ENCODE results near the gene GAS1.
A peak's percentile ranks its signal among the peaks of the same experiment; 100 is the strongest.

GAS1 gene

GRCh38 chr9:86945728-86946200 lies 1.5 kb downstream of the GAS1 start:
- DNase-seq, result no peak
- Histone ChIP-seq H3K9me3 (ENCODE audit: control insufficient read depth, low read length) (no peaks in the 10 kb centered on the region), H3K27me3 (replicated peaks; ENCODE audit: control insufficient read depth, insufficient read depth, low read length, poor library complexity, severe bottlenecking) (peaks cover 19% of the 10 kb centered on the region), H3K36me3 (ENCODE audit: control insufficient read depth, insufficient read depth, low read length) (no peaks in the 10 kb centered on the region), H3K4me3 (ENCODE audit: insufficient read depth, low read depth, low read length, poor library complexity, severe bottlenecking) (peak overlapping the region; percentile 59), H3K27ac (ENCODE audit: insufficient read depth, low read length, poor library complexity, severe bottlenecking) (no peak overlapping the region), H3K4me1 (ENCODE audit: control insufficient read depth, insufficient read depth, low read length, poor library complexity, severe bottlenecking) (peaks cover 5% of the 10 kb centered on the region)

GRCh38 chr9:86944796-86945727 lies 2.2 kb downstream of the GAS1 start:
- no peaks in the 10 kb centered on the region for H3K9me3 ChIP-seq (ENCODE audit: control insufficient read depth, low read length)
- DNase-seq, result no peak
- H3K27ac ChIP-seq (ENCODE audit: insufficient read depth, low read length, poor library complexity, severe bottlenecking), result no peak overlapping the region
- peak overlapping the region; percentile 59 for H3K4me3 ChIP-seq (ENCODE audit: insufficient read depth, low read depth, low read length, poor library complexity, severe bottlenecking)
- H3K36me3 ChIP-seq (ENCODE audit: control insufficient read depth, insufficient read depth, low read length), result no peaks in the 10 kb centered on the region
- H3K27me3 ChIP-seq (replicated peaks; ENCODE audit: control insufficient read depth, insufficient read depth, low read length, poor library complexity, severe bottlenecking), result peaks cover 22% of the 10 kb centered on the region
- peaks cover 5% of the 10 kb centered on the region for H3K4me1 ChIP-seq (ENCODE audit: control insufficient read depth, insufficient read depth, low read length, poor library complexity, severe bottlenecking)

GRCh38 chr9:86943201-86944113 lies 3.8 kb downstream of the GAS1 start:
- Histone ChIP-seq H3K27me3 (replicated peaks; ENCODE audit: control insufficient read depth, insufficient read depth, low read length, poor library complexity, severe bottlenecking) (peaks cover 26% of the 10 kb centered on the region), H3K4me3 (ENCODE audit: insufficient read depth, low read depth, low read length, poor library complexity, severe bottlenecking) (no peak overlapping the region), H3K36me3 (ENCODE audit: control insufficient read depth, insufficient read depth, low read length) (no peaks in the 10 kb centered on the region), H3K9me3 (ENCODE audit: control insufficient read depth, low read length) (no peaks in the 10 kb centered on the region), H3K4me1 (ENCODE audit: control insufficient read depth, insufficient read depth, low read length, poor library complexity, severe bottlenecking) (peaks cover 5% of the 10 kb centered on the region), H3K27ac (ENCODE audit: insufficient read depth, low read length, poor library complexity, severe bottlenecking) (no peak overlapping the region)
- DNase-seq, result no peak

GRCh38 chr9:86942281-86943200 lies 4.8 kb downstream of the GAS1 start:
- Histone ChIP-seq H3K4me3 (ENCODE audit: insufficient read depth, low read depth, low read length, poor library complexity, severe bottlenecking) (no peak overlapping the region), H3K36me3 (ENCODE audit: control insufficient read depth, insufficient read depth, low read length) (no peaks in the 10 kb centered on the region), H3K4me1 (ENCODE audit: control insufficient read depth, insufficient read depth, low read length, poor library complexity, severe bottlenecking) (peaks cover 5% of the 10 kb centered on the region), H3K9me3 (ENCODE audit: control insufficient read depth, low read length) (no peaks in the 10 kb centered on the region), H3K27me3 (replicated peaks; ENCODE audit: control insufficient read depth, insufficient read depth, low read length, poor library complexity, severe bottlenecking) (peaks cover 26% of the 10 kb centered on the region), H3K27ac (ENCODE audit: insufficient read depth, low read length, poor library complexity, severe bottlenecking) (no peak overlapping the region)
- DNase-seq, result no peak

GRCh38 chr9:86941197-86941596 lies 6.1 kb downstream of the GAS1 start:
- Histone ChIP-seq H3K9me3 (ENCODE audit: control insufficient read depth, low read length) (no peaks in the 10 kb centered on the region), H3K4me3 (ENCODE audit: insufficient read depth, low read depth, low read length, poor library complexity, severe bottlenecking) (no peak overlapping the region), H3K27me3 (replicated peaks; ENCODE audit: control insufficient read depth, insufficient read depth, low read length, poor library complexity, severe bottlenecking) (peaks cover 26% of the 10 kb centered on the region), H3K4me1 (ENCODE audit: control insufficient read depth, insufficient read depth, low read length, poor library complexity, severe bottlenecking) (peaks cover 5% of the 10 kb centered on the region), H3K36me3 (ENCODE audit: control insufficient read depth, insufficient read depth, low read length) (no peaks in the 10 kb centered on the region), H3K27ac (ENCODE audit: insufficient read depth, low read length, poor library complexity, severe bottlenecking) (no peak overlapping the region)
- DNase-seq, result no peak

- peaks cover 26% of the 10 kb centered on the region for H3K27me3 ChIP-seq (replicated peaks; ENCODE audit: control insufficient read depth, insufficient read depth, low read length, poor library complexity, severe bottlenecking)
- no peak overlapping the region for H3K4me3 ChIP-seq (ENCODE audit: insufficient read depth, low read depth, low read length, poor library complexity, severe bottlenecking)
- peaks cover 5% of the 10 kb centered on the region for H3K4me1 ChIP-seq (ENCODE audit: control insufficient read depth, insufficient read depth, low read length, poor library complexity, severe bottlenecking)
- no peak for DNase-seq
- H3K27ac ChIP-seq (ENCODE audit: insufficient read depth, low read length, poor library complexity, severe bottlenecking), result no peak overlapping the region
- H3K36me3 ChIP-seq (ENCODE audit: control insufficient read depth, insufficient read depth, low read length), result no peaks in the 10 kb centered on the region
- H3K9me3 ChIP-seq (ENCODE audit: control insufficient read depth, low read length), result no peaks in the 10 kb centered on the region
Observed at GRCh38 chr9:86940774-86941173, 6.5 kb downstream of the GAS1 start.

GRCh38 chr9:86939891-86940290 lies 7.4 kb downstream of the GAS1 start:
- Histone ChIP-seq H3K4me3 (ENCODE audit: insufficient read depth, low read depth, low read length, poor library complexity, severe bottlenecking) (no peak overlapping the region), H3K27me3 (replicated peaks; ENCODE audit: control insufficient read depth, insufficient read depth, low read length, poor library complexity, severe bottlenecking) (peaks cover 26% of the 10 kb centered on the region), H3K9me3 (ENCODE audit: control insufficient read depth, low read length) (no peaks in the 10 kb centered on the region), H3K4me1 (ENCODE audit: control insufficient read depth, insufficient read depth, low read length, poor library complexity, severe bottlenecking) (no peaks in the 10 kb centered on the region), H3K36me3 (ENCODE audit: control insufficient read depth, insufficient read depth, low read length) (no peaks in the 10 kb centered on the region), H3K27ac (ENCODE audit: insufficient read depth, low read length, poor library complexity, severe bottlenecking) (no peak overlapping the region)
- no peak for DNase-seq

- H3K27me3 ChIP-seq (replicated peaks; ENCODE audit: control insufficient read depth, insufficient read depth, low read length, poor library complexity, severe bottlenecking), result peaks cover 26% of the 10 kb centered on the region
- no peak for DNase-seq
- H3K4me3 ChIP-seq (ENCODE audit: insufficient read depth, low read depth, low read length, poor library complexity, severe bottlenecking), result no peak overlapping the region
- no peaks in the 10 kb centered on the region for H3K9me3 ChIP-seq (ENCODE audit: control insufficient read depth, low read length)
- no peak overlapping the region for H3K27ac ChIP-seq (ENCODE audit: insufficient read depth, low read length, poor library complexity, severe bottlenecking)
- no peaks in the 10 kb centered on the region for H3K4me1 ChIP-seq (ENCODE audit: control insufficient read depth, insufficient read depth, low read length, poor library complexity, severe bottlenecking)
- H3K36me3 ChIP-seq (ENCODE audit: control insufficient read depth, insufficient read depth, low read length), result no peaks in the 10 kb centered on the region
Observed at GRCh38 chr9:86939321-86939720, 8.0 kb downstream of the GAS1 start.

GRCh38 chr9:86938780-86939179 lies 8.5 kb downstream of the GAS1 start:
- no peak for DNase-seq
- no peak overlapping the region for H3K27ac ChIP-seq (ENCODE audit: insufficient read depth, low read length, poor library complexity, severe bottlenecking)
- no peak overlapping the region for H3K4me3 ChIP-seq (ENCODE audit: insufficient read depth, low read depth, low read length, poor library complexity, severe bottlenecking)
- H3K27me3 ChIP-seq (replicated peaks; ENCODE audit: control insufficient read depth, insufficient read depth, low read length, poor library complexity, severe bottlenecking), result peaks cover 22% of the 10 kb centered on the region
- H3K9me3 ChIP-seq (ENCODE audit: control insufficient read depth, low read length), result no peaks in the 10 kb centered on the region
- H3K36me3 ChIP-seq (ENCODE audit: control insufficient read depth, insufficient read depth, low read length), result no peaks in the 10 kb centered on the region
- H3K4me1 ChIP-seq (ENCODE audit: control insufficient read depth, insufficient read depth, low read length, poor library complexity, severe bottlenecking), result no peaks in the 10 kb centered on the region

Data from effector memory CD4-positive, alpha-beta T cell (primary cell).